GM12878 (cell line): ENCODE measurements around the gene TIMM8A. TPM values are rescaled to one million over a fixed set of nuclear protein-coding genes. Genes with fewer than 3 reads are reported as not detected.

Experiments
- ATAC-seq: fragments of 200-7000 bp; cut with Tn5 transposase; 3 replicates; pipeline ENCODE4 v1.9.1; 2020; ENCODE audit warnings: mild to moderate bottlenecking, moderate library complexity
- BruUV-seq: library from RNA; stranded (reverse); fragments of 400-500 nt; replicated peaks from 2 replicates; lab custom pipeline; 2021; lab: Mats Ljungman, UMichigan
- CTCF ChIA-PET: fragments of 300-600 bp; sonication (Branson Sonifier 250); formaldehyde crosslinking; extraction: SDS; loops from one replicate; lab custom pipeline; 2021; ENCODE audit warnings: inconsistent platforms; lab: Yijun Ruan, JAX
- POLR2A ChIA-PET: fragments of 350-600 bp; formaldehyde crosslinking; extraction: SDS; loops from one replicate; lab custom pipeline; 2021; ENCODE audit warnings: inconsistent platforms; lab: Charles Lee
- RAD21 ChIA-PET: fragments of 300-600 bp; sonication (Branson Sonifier 250); formaldehyde crosslinking; loops from one replicate; lab custom pipeline; 2023; ENCODE audit warnings: antibody characterized with exemption; ENCODE audit not compliant: unreplicated experiment; lab: Charles Lee
- SMC1A ChIA-PET: fragments of 300-600 bp; sonication (Branson Sonifier 250); formaldehyde crosslinking; loops from one replicate; lab custom pipeline; 2023; ENCODE audit not compliant: unreplicated experiment, uncharacterized antibody; lab: Charles Lee
- DNase-seq: peaks from one replicate; pipeline ENCODE4 v3.0.0-alpha.2; 2011; ENCODE audit warnings: low read depth, low spot score
- FAIRE-seq: peaks from 3 replicates; lab custom pipeline; 2011; peaks lifted over from hg19 to GRCh38; lab: Jason Lieb, UNC
- H2AFZ ChIP-seq: 2 replicates; pipeline ENCODE4 v1.6.0; 2011; ENCODE audit warnings: low read depth, low read length, control low read depth; ENCODE audit not compliant: control insufficient read depth
- H3K27ac ChIP-seq: 2 replicates; pipeline ENCODE4 v1.5.1; 2011; ENCODE audit warnings: control low read depth; ENCODE audit not compliant: control insufficient read depth, insufficient read depth
- H3K27me3 ChIP-seq, 2 experiments: replicated peaks in 1 of 2; 2 replicates each; pipeline versions ENCODE4 v1.6.0 to v1.6.1; 2011; ENCODE audit warnings: low read length in 1 of 2; ENCODE audit not compliant: control insufficient read depth in 2 of 2, insufficient read depth in 2 of 2
- H3K36me3 ChIP-seq, 2 experiments: 2 replicates each; pipeline ENCODE4 v1.5.1; 2011; ENCODE audit warnings: low read length in 1 of 2; ENCODE audit not compliant: control insufficient read depth in 2 of 2, insufficient read depth in 2 of 2
- H3K4me1 ChIP-seq: 2 replicates; pipeline ENCODE4 v1.6.1; 2011; ENCODE audit warnings: mild to moderate bottlenecking, low read length, moderate library complexity, mixed read lengths; ENCODE audit not compliant: control insufficient read depth, insufficient read depth
- H3K4me2 ChIP-seq: 2 replicates; pipeline ENCODE4 v1.6.0; 2011; ENCODE audit warnings: control low read depth; ENCODE audit not compliant: control insufficient read depth, insufficient read depth
- H3K4me3 ChIP-seq: fragments of 200-600 bp; sonication (generic); 2 replicates; pipeline ENCODE4 v1.5.1; 2016
- H3K79me2 ChIP-seq: 2 replicates; pipeline ENCODE4 v1.6.0; 2011; ENCODE audit warnings: low read length; ENCODE audit not compliant: control insufficient read depth, insufficient read depth
- H3K9ac ChIP-seq: 2 replicates; pipeline ENCODE4 v1.8.0; 2011; ENCODE audit warnings: low read length, control low read depth, mixed read lengths; ENCODE audit not compliant: control insufficient read depth, insufficient read depth
- H3K9me3 ChIP-seq: replicated peaks from 3 replicates; pipeline ENCODE4 v1.5.1; 2011; ENCODE audit warnings: mild to moderate bottlenecking, low read length; ENCODE audit not compliant: control insufficient read depth, insufficient read depth
- H4K20me1 ChIP-seq: 2 replicates; pipeline ENCODE4 v1.6.0; 2011; ENCODE audit not compliant: control insufficient read depth, insufficient read depth
- ATF7 ChIP-seq: fragments of 450-650 bp; IDR thresholded peaks from 2 replicates; pipeline ENCODE4 v1.6.1; 2016; ENCODE audit warnings: low read depth, mild to moderate bottlenecking
- BACH1 ChIP-seq: fragments of 450-650 bp; IDR thresholded peaks from 2 replicates; pipeline ENCODE4 v1.6.1; 2017; ENCODE audit warnings: mild to moderate bottlenecking, borderline replicate concordance
- BCL11A ChIP-seq: IDR thresholded peaks from 2 replicates; pipeline ENCODE4 v1.6.1; 2011; ENCODE audit warnings: low read depth, low read length
- CHD2 ChIP-seq: IDR thresholded peaks from 2 replicates; pipeline ENCODE4 v1.6.1; 2011; ENCODE audit warnings: low read depth, low read length, improper control_type of control experiment, borderline replicate concordance
- ESRRA ChIP-seq: IDR thresholded peaks from 2 replicates; pipeline ENCODE4 v1.6.1; 2012; ENCODE audit warnings: mild to moderate bottlenecking, low read length, improper control_type of control experiment
- FOXM1 ChIP-seq: IDR thresholded peaks from 2 replicates; pipeline ENCODE4 v1.6.1; 2012; ENCODE audit warnings: low read depth, mild to moderate bottlenecking, inconsistent platforms, low read length, moderate library complexity
- HDAC6 ChIP-seq: fragments of 200-600 bp; sonication (generic); IDR thresholded peaks from one replicate; pipeline ENCODE4 v1.8.0; 2017; ENCODE audit warnings: antibody characterized with exemption; ENCODE audit not compliant: unreplicated experiment
- MEF2A ChIP-seq: IDR thresholded peaks from 2 replicates; pipeline ENCODE4 v1.6.1; 2011; ENCODE audit warnings: low read depth, mild to moderate bottlenecking, low read length, moderate library complexity; ENCODE audit not compliant: insufficient read depth
- MTA3 ChIP-seq: IDR thresholded peaks from 2 replicates; pipeline ENCODE4 v1.6.1; 2012; ENCODE audit warnings: low read length, inconsistent platforms, borderline replicate concordance
- NFYA ChIP-seq: IDR thresholded peaks from 2 replicates; pipeline ENCODE4 v1.6.1; 2011; ENCODE audit warnings: low read depth, mild to moderate bottlenecking, low read length, improper control_type of control experiment, borderline replicate concordance
- RAD51 ChIP-seq: fragments of 450-650 bp; IDR thresholded peaks from 2 replicates; pipeline ENCODE4 v1.6.1; 2016; ENCODE audit warnings: moderate library complexity, mild to moderate bottlenecking, inconsistent platforms
- SPI1 ChIP-seq: IDR thresholded peaks from 2 replicates; pipeline ENCODE4 v1.6.1; 2011; ENCODE audit warnings: low read depth, mild to moderate bottlenecking, low read length, moderate library complexity, borderline replicate concordance; ENCODE audit not compliant: insufficient read depth
- TAF1 ChIP-seq: IDR thresholded peaks from 2 replicates; pipeline ENCODE4 v1.6.1; 2011; ENCODE audit warnings: mild to moderate bottlenecking, low read depth, low read length, borderline replicate concordance
- TCF3 ChIP-seq: IDR thresholded peaks from 2 replicates; pipeline ENCODE4 v1.6.1; 2012; ENCODE audit warnings: low read depth, mild to moderate bottlenecking, low read length, borderline replicate concordance; ENCODE audit not compliant: insufficient read depth
- USF1 ChIP-seq: IDR thresholded peaks from 2 replicates; pipeline ENCODE4 v1.6.1; 2011; ENCODE audit warnings: borderline replicate concordance, low read depth, mild to moderate bottlenecking, moderate library complexity, mixed read lengths, low read length; ENCODE audit not compliant: insufficient read depth; ENCODE audit errors: extremely low read length
- USF2 ChIP-seq: IDR thresholded peaks from 2 replicates; pipeline ENCODE4 v1.6.1; 2011; ENCODE audit warnings: low read depth, low read length, improper control_type of control experiment, borderline replicate concordance
- ZNF217 ChIP-seq: fragments of 450-650 bp; IDR thresholded peaks from 2 replicates; pipeline ENCODE4 v1.6.1; 2017; ENCODE audit warnings: antibody characterized with exemption, mild to moderate bottlenecking
- ZNF687 ChIP-seq: fragments of 450-650 bp; IDR thresholded peaks from 2 replicates; pipeline ENCODE4 v1.6.1; 2017; ENCODE audit warnings: mild to moderate bottlenecking, moderate library complexity
- WGBS: methylation state at CpG from one replicate; pipeline ENCODE4 v1.1.6; 2016; ENCODE audit warnings: low lambda C conversion rate; ENCODE audit not compliant: insufficient replicate concordance, insufficient coverage; ENCODE audit errors: missing lambda C conversion rate; 5-methylcytosine and 5-hydroxymethylcytosine counted together
- in situ Hi-C: fragments of 300-500 bp; cut with MboI; formaldehyde crosslinking; loops from 9 replicates; pipeline ENCODE4 v1.14.3; 2018; ENCODE audit warnings: mixed read lengths
- intact Hi-C: fragments of 100-400 bp; cut with micrococcal nuclease; formaldehyde crosslinking; loops from one replicate; pipeline ENCODE4 v1.14.2; 2022; ENCODE audit not compliant: unreplicated experiment
- polyA plus RNA-seq, 11 experiments: library from polyadenylated mRNA; depleted of rRNA in 4 of 11; unstranded in 6 of 11; stranded (reverse) in 5 of 11; fragments of >200 nt; fragmentation: Nextera tagmentation in 4 of 11; fragmentation: Illumina TruSeq in 1 of 11; extraction: Ambion mirVana in 4 of 11; extraction: Trizol in 1 of 11; gene quantifications; 1 replicate in 1 of 11; 2 replicates in 10 of 11; pipeline versions ENCODE4 v1.2.1 to v1.2.3, GENCODE V29; 2011 to 2016; ENCODE audit warnings: inconsistent platforms in 2 of 11, missing spikeins in 2 of 11, low read depth in 1 of 11
- total RNA-seq, 4 experiments: library from RNA; depleted of rRNA in 3 of 4; stranded (reverse); fragments of >200 nt in 3 of 4; fragmentation: Illumina TruSeq in 1 of 4; extraction: Trizol in 1 of 4; gene quantifications; 2 replicates each; pipeline versions ENCODE4 v1.2.1 to v1.2.3, GENCODE V29; 2013 to 2021

Gene TIMM8A
- total and polyA plus RNA-seq, 10 of the 15 experiments (the other 5 are each of a cell fraction or from before 2014, with no cell fraction given) = 6.7 to 92.7 (median 26.5) TPM

- H3K4me2 ChIP-seq = peak overlapping the region; percentile 62
- no peaks in the 10 kb centered on the region for H3K4me1 ChIP-seq
- peak overlapping the region; percentile 48 for H3K9ac ChIP-seq
- peak overlapping the region; percentile 10; the same call in 1 of the 2 replicates for H2AFZ ChIP-seq
- SMC1A ChIA-PET = interaction anchor here (0.8 to 1.5 kb wide), 7 partner anchors 9 to 35 kb away, joined by 3 to 6 read pairs (median 4); partner anchors contain the start of gene TIMM8A
- intact Hi-C loops (no loop called here), in situ Hi-C loops (no loop called here)
- FAIRE-seq (peak; percentile 72), ATAC-seq (peak; percentile 75), DNase-seq (peak; percentile 60)
- POLR2A ChIA-PET = interaction anchor here (0.6 to 1.9 kb wide), 9 partner anchors 9 to 148 kb away, joined by 3 to 6 read pairs (median 4); partner anchors contain the start of genes GLA, HNRNPH2 and TIMM8A
- no peaks in the 10 kb centered on the region for H3K27me3 ChIP-seq
- no peaks in the 10 kb centered on the region; a peak in 1 of 4 replicates for H3K36me3 ChIP-seq
- no peaks in the 10 kb centered on the region for H3K9me3 ChIP-seq
- no peaks in the 10 kb centered on the region for H4K20me1 ChIP-seq
- RAD21 ChIA-PET = interaction anchor here (0.6 to 1.9 kb wide), 6 partner anchors 12 to 35 kb away, joined by 3 to 11 read pairs (median 4); partner anchors contain the start of gene TIMM8A
- peak overlapping the region; percentile 70 for H3K27ac ChIP-seq
- WGBS = 9% methylated on average over 4 of the region's 4 CpGs
- H3K79me2 ChIP-seq = peaks cover 48% of the 10 kb centered on the region
- no TSS peak for BruUV-seq
- H3K4me3 ChIP-seq = peak overlapping the region; percentile 71
- CTCF ChIA-PET = interaction anchor here (0.6 to 1.2 kb wide), 9 partner anchors 8 to 96 kb away, joined by 3 to 6 read pairs (median 3); no protein-coding TSS in a partner anchor
- TF ChIP-seq TAF1 (peak; percentile 27; the same call in 1 of the 2 replicates), SPI1 (no peak), USF2 (peak; percentile 13; the same call in 1 of the 2 replicates), TCF3 (no peak), ATF7 (peak; percentile 18; the same call in 1 of the 2 replicates), MEF2A (no peak), USF1 (peak; percentile 17), BACH1 (no peak), ZNF687 (no peak), NFYA (no peak), RAD51 (peak; percentile 72), FOXM1 (no peak), CHD2 (no peak), BCL11A (no peak), ZNF217 (no peak), ESRRA (no peak), HDAC6 (no peak), MTA3 (no peak)
These were observed 35.2 kb upstream of the TIMM8A start for GRCh38 chrX:101383679-101384205.
